Natural killer cell treated with Interleukin-12 subunit alpha and Interleukin-12 subunit beta and Interleukin-15 and Interleukin-18, amount 100 ng/mL, for 72 hours (primary cell): Measurements from ENCODE around the gene SMDT1. TPM values are rescaled to one million over a fixed set of nuclear protein-coding genes. Genes with fewer than 3 reads are reported as not detected.

Experiments used
- ATAC-seq, 2 donors: fragments of 150-1000 bp; cut with Tn5 transposase in 1 of 2; sonication (Bioruptor Pico), chemical (Tn5 transposase) in 1 of 2; 2 replicates each; pipeline ENCODE4 v1.10.0; 2021
- DNase-seq: peaks from one replicate; pipeline ENCODE4 v3.0.0; 2022; ENCODE audit warnings: low spot score
- H3K27ac Mint-ChIP-seq, 2 donors: 1 replicate in 1 of 2; 2 replicates in 1 of 2; pipeline ENCODE4 v1.8.0; 2022; ENCODE audit warnings: mixed read lengths in 2 of 2, mild to moderate bottlenecking in 1 of 2, moderate library complexity in 1 of 2
- H3K27me3 Mint-ChIP-seq, 2 donors: 1 replicate in 1 of 2; 2 replicates in 1 of 2; pipeline ENCODE4 v1.8.0; 2022; ENCODE audit warnings: mixed read lengths in 2 of 2
- H3K36me3 Mint-ChIP-seq: one replicate; pipeline ENCODE4 v1.8.0; 2022; ENCODE audit warnings: mixed read lengths
- H3K4me1 Mint-ChIP-seq, 2 donors: 1 replicate in 1 of 2; 2 replicates in 1 of 2; pipeline ENCODE4 v1.8.0; 2022; ENCODE audit warnings: low read depth in 2 of 2, mixed read lengths in 2 of 2, mild to moderate bottlenecking in 1 of 2
- H3K4me3 Mint-ChIP-seq: one replicate; pipeline ENCODE4 v1.8.0; 2022; ENCODE audit warnings: mixed read lengths
- H3K9me3 Mint-ChIP-seq: 2 replicates; pipeline ENCODE4 v1.8.0; 2022; ENCODE audit warnings: mixed read lengths
- total RNA-seq, 2 donors: library from RNA; stranded (reverse); gene quantifications; one replicate each; pipeline ENCODE4 v1.2.3, GENCODE V29; 2022

The SMDT1 gene
- total RNA-seq, result 10 to 100 TPM; 41.6 to 77.5 TPM

GRCh38 chr22:42079319-42080251 lies at the start of gene SMDT1:
TSS of gene SMDT1 (plus strand) at chr22:42079700. CDS start at chr22:42079769, 69 bp downstream.
- DNase-seq (peak; percentile 100), ATAC-seq (peak; percentile 93)
- Mint-ChIP-seq H3K4me3 (peak within 1 kb of the TSS; percentile 98), H3K9me3 (no peaks in the 10 kb centered on the region), H3K36me3 (peaks cover 6% of the 10 kb centered on the region), H3K4me1 (peaks cover 24 to 31% of the 10 kb centered on the region in 2 donors), H3K27me3 (no peaks in the 10 kb centered on the region), H3K27ac (peak within 1 kb of the TSS; percentile 99)

GRCh38 chr22:42033263-42034181 lies 46.0 kb upstream of the SMDT1 start:
- H3K27me3 Mint-ChIP-seq, result peaks cover 0 to 2% of the 10 kb centered on the region in 2 donors
- no peak overlapping the region for H3K27ac Mint-ChIP-seq
- no peak for ATAC-seq
- DNase-seq, result no peak
- no peaks in the 10 kb centered on the region for H3K36me3 Mint-ChIP-seq
- no peaks in the 10 kb centered on the region for H3K9me3 Mint-ChIP-seq
- H3K4me3 Mint-ChIP-seq, result no peak overlapping the region
- peaks cover 16 to 17% of the 10 kb centered on the region in 2 donors for H3K4me1 Mint-ChIP-seq

- DNase-seq (no peak), ATAC-seq (no peak)
- peaks cover 13 to 16% of the 10 kb centered on the region in 2 donors for H3K4me1 Mint-ChIP-seq
- no peak overlapping the region for H3K27ac Mint-ChIP-seq
- peaks cover 0 to 2% of the 10 kb centered on the region in 2 donors for H3K27me3 Mint-ChIP-seq
- H3K36me3 Mint-ChIP-seq, result no peaks in the 10 kb centered on the region
- H3K9me3 Mint-ChIP-seq, result no peaks in the 10 kb centered on the region
- no peak overlapping the region for H3K4me3 Mint-ChIP-seq
Measured at GRCh38 chr22:42035256-42035655, 44.2 kb upstream of the SMDT1 start.

GRCh38 chr22:42039271-42039670 lies 40.2 kb upstream of the SMDT1 start:
- Mint-ChIP-seq H3K9me3 (peaks cover 6% of the 10 kb centered on the region), H3K36me3 (peaks cover 17% of the 10 kb centered on the region), H3K4me1 (no peaks in the 10 kb centered on the region), H3K27ac (no peak overlapping the region), H3K4me3 (no peak overlapping the region), H3K27me3 (no peaks in the 10 kb centered on the region)
- DNase-seq (no peak), ATAC-seq (no peak)

GRCh38 chr22:42041784-42042183 lies 37.7 kb upstream of the SMDT1 start:
- Mint-ChIP-seq H3K36me3 (peaks cover 17% of the 10 kb centered on the region), H3K27ac (no peak overlapping the region), H3K4me3 (no peak overlapping the region), H3K4me1 (no peaks in the 10 kb centered on the region), H3K9me3 (peaks cover 6% of the 10 kb centered on the region), H3K27me3 (no peaks in the 10 kb centered on the region)
- ATAC-seq (no peak), DNase-seq (no peak)

- no peak overlapping the region for H3K27ac Mint-ChIP-seq
- ATAC-seq, result no peak
- peaks cover 0 to 5% of the 10 kb centered on the region in 2 donors for H3K4me1 Mint-ChIP-seq
Measured at GRCh38 chr22:42050641-42051180, 28.8 kb upstream of the SMDT1 start.

GRCh38 chr22:42052765-42053164 lies 26.7 kb upstream of the SMDT1 start:
- Mint-ChIP-seq H3K4me3 (no peak overlapping the region), H3K27ac (no peak overlapping the region), H3K27me3 (no peaks in the 10 kb centered on the region), H3K36me3 (peaks cover 9% of the 10 kb centered on the region), H3K9me3 (peaks cover 8% of the 10 kb centered on the region), H3K4me1 (peaks cover 0 to 5% of the 10 kb centered on the region in 2 donors)
- DNase-seq (no peak), ATAC-seq (no peak)

More at GRCh38 chr22:42050641-42051180, 28.8 kb upstream of the SMDT1 start:
- H3K27me3 Mint-ChIP-seq, result no peaks in the 10 kb centered on the region
- DNase-seq, result no peak
- no peak overlapping the region for H3K4me3 Mint-ChIP-seq
- no peaks in the 10 kb centered on the region for H3K36me3 Mint-ChIP-seq
- no peaks in the 10 kb centered on the region for H3K9me3 Mint-ChIP-seq

- peaks cover 8% of the 10 kb centered on the region for H3K9me3 Mint-ChIP-seq
- H3K27me3 Mint-ChIP-seq, result no peaks in the 10 kb centered on the region
- H3K4me3 Mint-ChIP-seq, result no peak overlapping the region
- DNase-seq (no peak), ATAC-seq (no peak)
- peaks cover 21% of the 10 kb centered on the region for H3K36me3 Mint-ChIP-seq
- peaks cover 0 to 5% of the 10 kb centered on the region in 2 donors for H3K4me1 Mint-ChIP-seq
- no peak overlapping the region for H3K27ac Mint-ChIP-seq
Measured at GRCh38 chr22:42056757-42057511, 22.6 kb upstream of the SMDT1 start.

- H3K27ac Mint-ChIP-seq, result no peak overlapping the region
- DNase-seq, result no peak
- peak in 1 of 2 donors; percentile 36 for ATAC-seq
- no peaks in the 10 kb centered on the region for H3K27me3 Mint-ChIP-seq
- peaks cover 8% of the 10 kb centered on the region for H3K9me3 Mint-ChIP-seq
- H3K36me3 Mint-ChIP-seq, result peaks cover 27% of the 10 kb centered on the region
- H3K4me3 Mint-ChIP-seq, result no peak overlapping the region
- no peaks in the 10 kb centered on the region for H3K4me1 Mint-ChIP-seq
Measured at GRCh38 chr22:42060489-42060888, 19.0 kb upstream of the SMDT1 start.

GRCh38 chr22:42061041-42061440 lies 18.5 kb upstream of the SMDT1 start:
- Mint-ChIP-seq H3K27ac (no peak overlapping the region), H3K27me3 (no peaks in the 10 kb centered on the region)
- DNase-seq, result no peak

GRCh38 chr22:42062506-42063170 lies 16.9 kb upstream of the SMDT1 start:
- no peak overlapping the region for H3K4me3 Mint-ChIP-seq
- peak in 1 of 2 donors; percentile 48 for ATAC-seq
- peaks cover 0 to 2% of the 10 kb centered on the region in 2 donors for H3K4me1 Mint-ChIP-seq
- no peaks in the 10 kb centered on the region for H3K27me3 Mint-ChIP-seq
- H3K27ac Mint-ChIP-seq, result no peak overlapping the region
- peaks cover 18% of the 10 kb centered on the region for H3K36me3 Mint-ChIP-seq
- no peak for DNase-seq
- no peaks in the 10 kb centered on the region for H3K9me3 Mint-ChIP-seq

More at GRCh38 chr22:42061041-42061440, 18.5 kb upstream of the SMDT1 start:
- Mint-ChIP-seq H3K4me3 (no peak overlapping the region), H3K9me3 (peaks cover 8% of the 10 kb centered on the region), H3K36me3 (peaks cover 27% of the 10 kb centered on the region), H3K4me1 (no peaks in the 10 kb centered on the region)
- ATAC-seq, result peak in 1 of 2 donors; percentile 13

GRCh38 chr22:42064629-42065028 lies 14.9 kb upstream of the SMDT1 start:
- Mint-ChIP-seq H3K4me3 (no peak overlapping the region), H3K36me3 (peaks cover 8% of the 10 kb centered on the region), H3K9me3 (no peaks in the 10 kb centered on the region)

More at GRCh38 chr22:42064629-42065028, 14.9 kb upstream of the SMDT1 start:
- no peak overlapping the region for H3K27ac Mint-ChIP-seq
- H3K27me3 Mint-ChIP-seq, result no peaks in the 10 kb centered on the region
- ATAC-seq (no peak), DNase-seq (no peak)
- peaks cover 0 to 6% of the 10 kb centered on the region in 2 donors for H3K4me1 Mint-ChIP-seq
